Right ventricle myocardium inferior (tissue), 1 donor: ENCODE results near the gene CBX1. TPM values are rescaled to one million over a fixed set of nuclear protein-coding genes. Genes with fewer than 3 reads are reported as not detected.
A peak's percentile ranks its signal among the peaks of the same experiment; 100 is the strongest.

Source experiments
- ATAC-seq: fragments of 200-7000 bp; cut with Tn5 transposase; one replicate; pipeline ENCODE4 v1.9.1; 2020; ENCODE audit warnings: mild to moderate bottlenecking, moderate library complexity
- DNase-seq: peaks from one replicate; pipeline ENCODE4 v3.0.0; 2021; ENCODE audit errors: missing footprints
- intact Hi-C: fragments of 100-400 bp; cut with DNase I; formaldehyde crosslinking; loops from one replicate; pipeline ENCODE4 v1.11.0; 2022
- total RNA-seq: library from RNA; stranded (reverse); fragmentation: NEBNext Ultra II Directional; extraction: Animal tissue kit (Norgen Biotek cat#: 25700); gene quantifications from one replicate; pipeline ENCODE4 v1.2.1, GENCODE V29; 2021
- donor health status: DM: no; HTN: yes; CAD: no; lungs with severe emphysema.

Gene CBX1
- total RNA-seq, 1 donor from 2014 or later, result 40.0 TPM

GRCh38 chr17:48058393-48059124 is 42.7 kb downstream of the CBX1 start:
- ATAC-seq, result no peak
- no peak for DNase-seq
- intact Hi-C loops, result no loop called here

- no peak for ATAC-seq
- intact Hi-C loops, result no loop called here
- no peak for DNase-seq
Observed at GRCh38 chr17:48057626-48058025, 43.7 kb downstream of the CBX1 start.

- no peak for ATAC-seq
- intact Hi-C loops, result no loop called here
- no peak for DNase-seq
Observed at GRCh38 chr17:48056879-48057278, 44.4 kb downstream of the CBX1 start.

- DNase-seq, result no peak
- intact Hi-C loops, result no loop called here
- no peak for ATAC-seq
Observed at GRCh38 chr17:48056246-48056745, 45.0 kb downstream of the CBX1 start.

- intact Hi-C loops, result no loop called here
- no peak for ATAC-seq
- no peak for DNase-seq
Observed at GRCh38 chr17:48055531-48056245, 45.6 kb downstream of the CBX1 start.

- DNase-seq (peak; percentile 85), ATAC-seq (peak; percentile 45)
- intact Hi-C loops, result no loop called here
Observed at GRCh38 chr17:48054238-48055185, 46.8 kb downstream of the CBX1 start.

GRCh38 chr17:48053758-48054237 is 47.5 kb downstream of the CBX1 start:
- intact Hi-C loops, result loop anchor here (2.0 kb wide), 1 partner anchor 27 kb away; no protein-coding TSS in a partner anchor
- ATAC-seq (no peak), DNase-seq (no peak)

GRCh38 chr17:48052956-48053757 is 48.1 kb downstream of the CBX1 start:
- ATAC-seq (peak; percentile 55), DNase-seq (peak; percentile 80)
- intact Hi-C loops, result loop anchor here (2.0 kb wide), 1 partner anchor 26 kb away; no protein-coding TSS in a partner anchor

GRCh38 chr17:48051706-48052486 is 49.4 kb downstream of the CBX1 start:
- DNase-seq (peak; percentile 79), ATAC-seq (peak; percentile 35)
- intact Hi-C loops, result loop anchor here (2.0 kb wide), 1 partner anchor 25 kb away; no protein-coding TSS in a partner anchor

- DNase-seq, result no peak
- intact Hi-C loops, result no loop called here
- ATAC-seq, result no peak
Observed at GRCh38 chr17:48051283-48051682, 50.0 kb downstream of the CBX1 start.

- DNase-seq (peak; percentile 96), ATAC-seq (peak; percentile 77)
- intact Hi-C loops, result no loop called here
Observed at GRCh38 chr17:48048384-48049126, 52.7 kb downstream of the CBX1 start.

GRCh38 chr17:48047741-48048383 is 53.4 kb downstream of the CBX1 start, which contains the start of gene NFE2L1:
TSS of gene NFE2L1 (plus strand) at chr17:48048359. CDS start at chr17:48051119, 2,760 bp downstream.
- intact Hi-C loops, result no loop called here
- DNase-seq, result peak; percentile 100
- peak; percentile 88 for ATAC-seq

- intact Hi-C loops, result no loop called here
- no peak for ATAC-seq
- no peak for DNase-seq
Observed at GRCh38 chr17:48047113-48047740, 54.1 kb downstream of the CBX1 start.

- ATAC-seq (no peak), DNase-seq (no peak)
- intact Hi-C loops, result no loop called here
Observed at GRCh38 chr17:48046296-48046695, 55.0 kb downstream of the CBX1 start.

- ATAC-seq (no peak), DNase-seq (no peak)
- intact Hi-C loops, result no loop called here
Observed at GRCh38 chr17:48045316-48046001, 55.8 kb downstream of the CBX1 start.
